SKM-1 treated with dmso at 0.1 percent for 144 hours (cell line): ENCODE results near the gene SART3.

ENCODE experiments used
- DNase-seq: peaks from one replicate; lab custom pipeline; 2025; ENCODE audit not compliant: unreplicated experiment; lab: John Stamatoyannopoulos, UW

SART3 gene

GRCh38 chr12:108527166-108527496, 33.8 kb downstream of the SART3 start:
- no peak for DNase-seq

DNA sequence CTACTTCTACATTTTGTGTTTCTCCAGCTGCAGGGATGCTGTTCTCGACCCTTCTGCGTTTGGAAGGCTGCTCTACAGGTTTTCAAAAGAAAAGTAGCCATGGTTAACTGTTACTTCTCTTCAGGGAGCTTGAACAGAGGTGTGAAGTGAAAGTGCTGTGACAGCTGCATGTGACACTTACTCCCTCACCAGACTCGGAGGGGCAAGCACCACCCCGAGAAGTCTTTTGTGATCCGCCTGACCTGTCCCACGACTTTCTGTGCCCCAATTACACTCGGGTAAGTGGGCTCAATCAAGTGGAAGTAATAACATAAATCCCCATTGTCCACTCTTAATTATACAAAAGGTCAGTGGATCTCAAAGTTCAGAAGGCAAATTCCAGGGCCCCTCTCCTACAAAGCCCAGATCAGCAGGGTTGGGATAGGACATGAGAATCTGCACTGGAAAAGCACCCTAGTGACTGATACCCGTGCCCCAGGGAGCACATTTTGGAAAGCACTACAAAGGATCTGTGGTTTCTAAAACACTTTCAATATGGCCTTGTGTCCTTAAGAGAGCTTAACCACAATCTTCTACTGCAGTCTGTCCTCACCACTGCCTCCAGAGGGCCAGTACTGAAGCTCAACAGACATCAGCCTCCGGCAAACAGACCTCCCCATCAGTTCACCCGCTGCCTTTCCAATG, 34.3 kb downstream of the SART3 start:
- DNase-seq: no peak

- DNase-seq: no peak
These were observed 35.3 kb downstream of the SART3 start for GRCh38 chr12:108525681-108526080.

- DNase-seq: no peak
These were observed 37.6 kb downstream of the SART3 start for GRCh38 chr12:108523365-108523764.

DNA sequence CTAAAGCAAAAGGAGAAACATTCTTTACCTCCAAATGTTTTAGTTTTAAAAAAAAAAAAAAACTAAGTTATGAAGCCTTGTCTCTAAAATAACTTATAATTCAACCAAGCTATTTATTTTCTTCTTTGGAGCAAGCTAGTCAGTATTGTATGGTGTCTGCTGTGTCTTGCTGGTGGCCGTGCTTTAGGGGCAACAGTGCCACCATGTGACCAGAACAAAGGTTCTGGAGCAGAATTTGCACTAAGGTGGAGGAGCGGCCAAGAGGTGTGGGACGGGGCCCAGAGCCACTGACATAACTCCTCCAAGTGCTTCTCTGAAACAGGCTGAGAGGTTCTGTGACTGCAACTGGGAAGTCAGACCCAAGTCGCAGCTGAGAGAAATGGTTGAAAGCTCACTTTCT, 41.4 kb downstream of the SART3 start:
- DNase-seq: no peak

DNA sequence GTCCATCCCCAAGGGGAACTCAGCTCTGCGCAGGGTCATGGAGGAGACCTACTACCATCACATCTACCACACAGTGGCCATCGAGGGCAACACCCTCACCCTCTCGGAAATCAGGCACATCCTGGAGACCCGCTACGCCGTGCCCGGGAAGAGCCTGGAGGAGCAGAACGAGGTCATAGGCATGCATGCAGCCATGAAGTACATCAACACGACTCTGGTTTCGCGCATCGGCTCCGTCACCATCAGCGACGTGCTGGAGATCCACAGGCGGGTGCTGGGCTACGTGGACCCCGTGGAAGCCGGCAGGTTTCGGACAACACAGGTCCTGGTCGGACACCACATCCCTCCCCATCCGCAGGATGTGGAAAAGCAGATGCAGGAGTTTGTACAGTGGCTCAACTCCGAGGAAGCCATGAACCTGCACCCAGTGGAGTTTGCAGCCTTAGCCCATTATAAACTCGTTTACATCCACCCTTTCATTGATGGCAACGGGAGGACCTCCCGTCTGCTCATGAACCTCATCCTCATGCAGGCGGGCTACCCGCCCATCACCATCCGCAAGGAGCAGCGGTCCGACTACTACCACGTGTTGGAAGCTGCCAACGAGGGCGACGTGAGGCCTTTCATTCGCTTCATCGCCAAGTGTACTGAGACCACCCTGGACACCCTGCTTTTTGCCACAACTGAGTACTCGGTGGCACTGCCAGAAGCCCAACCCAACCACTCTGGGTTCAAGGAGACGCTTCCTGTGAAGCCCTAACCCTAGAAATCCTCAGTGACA, 42.1 kb downstream of the SART3 start:
- DNase-seq: no peak

- DNase-seq: no peak
These were observed 42.8 kb downstream of the SART3 start for GRCh38 chr12:108518101-108518715.

- no peak for DNase-seq
These were observed 43.5 kb downstream of the SART3 start for GRCh38 chr12:108517288-108518100.

DNA sequence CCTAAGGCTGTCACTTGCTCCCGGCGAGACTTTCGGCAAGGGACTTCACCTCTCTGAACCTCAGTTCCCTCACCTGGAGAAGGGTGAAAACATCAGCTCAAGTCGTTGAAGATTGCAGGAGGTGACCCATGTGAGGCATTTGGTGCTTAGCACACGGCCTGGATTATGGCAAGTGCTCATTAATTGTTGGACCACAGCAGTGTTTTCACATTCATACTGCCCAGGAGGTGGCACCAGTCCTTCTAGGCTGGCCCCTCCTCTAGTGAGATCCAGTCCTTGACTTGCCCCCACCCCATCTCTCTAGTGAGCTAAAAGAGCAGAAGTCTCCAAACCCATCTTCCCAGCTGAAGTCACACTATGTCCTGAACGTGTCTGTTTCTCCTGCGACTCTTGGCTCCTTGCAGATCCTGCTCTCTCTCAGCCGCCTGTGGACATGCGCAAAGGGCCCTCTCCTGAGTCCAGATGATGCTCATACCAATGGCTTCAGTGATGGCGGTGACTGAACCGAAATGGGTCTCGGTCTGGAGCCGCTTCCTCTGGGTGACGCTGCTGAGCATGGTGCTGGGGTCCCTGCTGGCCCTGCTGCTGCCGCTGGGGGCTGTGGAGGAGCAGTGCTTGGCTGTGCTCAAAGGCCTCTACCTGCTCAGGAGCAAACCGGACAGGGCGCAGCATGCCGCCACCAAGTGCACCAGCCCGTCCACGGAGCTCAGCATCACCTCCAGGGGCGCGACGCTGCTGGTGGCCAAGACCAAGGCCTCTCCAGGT, 44.3 kb downstream of the SART3 start:
- DNase-seq: no peak

DNA sequence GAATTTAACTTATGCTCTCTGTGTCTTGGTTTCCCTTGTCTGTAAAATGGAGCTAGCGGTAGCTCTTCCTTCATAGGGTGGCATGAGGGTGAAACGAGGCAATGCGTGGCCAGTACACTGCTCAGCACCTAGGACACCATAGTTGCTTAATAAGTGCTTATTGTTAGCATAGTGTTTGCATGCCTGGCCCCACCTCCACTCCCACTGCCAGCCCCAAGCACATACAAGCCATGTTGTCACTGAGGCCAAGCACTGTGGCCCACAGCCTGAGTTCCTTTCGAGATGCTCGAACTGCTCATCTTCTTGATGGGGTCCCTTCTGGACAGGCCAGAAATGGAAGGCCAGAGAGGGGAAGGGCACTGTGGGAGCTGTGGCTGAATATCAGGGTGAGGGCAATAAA, 45.1 kb downstream of the SART3 start:
- no peak for DNase-seq

DNA sequence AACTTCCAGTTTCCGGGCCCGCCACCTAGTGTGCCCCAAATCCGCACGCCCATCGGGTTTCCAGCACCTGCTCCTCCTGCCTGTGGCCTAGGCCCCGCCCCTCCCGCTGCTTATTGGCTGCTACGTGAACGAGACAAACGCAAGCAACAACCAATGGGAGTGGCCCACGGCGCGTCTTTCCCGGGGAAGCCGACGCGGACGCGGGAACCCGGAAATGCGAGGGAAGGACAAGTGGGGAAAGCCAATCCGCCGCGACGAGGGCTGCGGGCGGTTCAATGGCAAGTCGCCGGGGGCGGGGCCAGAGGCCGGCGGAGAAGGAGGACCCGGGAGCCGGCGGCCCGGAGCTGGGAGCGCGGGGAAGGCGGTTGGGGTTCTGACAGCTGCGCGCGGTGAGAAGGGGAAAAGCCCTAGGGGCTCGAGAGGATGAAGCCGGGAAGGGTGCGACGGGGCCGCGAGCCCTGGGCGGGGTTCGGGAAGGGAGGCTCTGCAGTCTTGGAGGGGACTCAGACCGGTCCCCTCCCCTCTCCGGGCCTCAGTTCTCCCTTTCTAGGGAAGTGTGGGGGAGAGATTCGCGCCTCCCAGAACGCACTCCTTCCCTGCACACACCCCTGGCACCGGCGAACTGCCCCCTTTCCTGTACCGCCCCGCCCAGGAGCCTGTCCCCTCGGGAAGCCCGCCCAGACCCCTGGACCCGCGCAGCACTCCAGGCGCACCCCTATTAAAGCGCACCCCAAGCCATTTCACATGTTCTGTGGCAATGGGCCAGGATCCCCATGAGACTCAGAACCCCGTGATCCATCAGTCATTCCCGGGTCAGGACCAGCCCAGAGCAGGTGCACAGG, 45.8 kb downstream of the SART3 start, which contains the start of gene FICD:
TSS of gene FICD (plus strand) at position 305 of the 842 bp plus-strand sequence. CDS start 1,696 bp downstream, outside the sequence.
- DNase-seq: peak; percentile 75

DNA sequence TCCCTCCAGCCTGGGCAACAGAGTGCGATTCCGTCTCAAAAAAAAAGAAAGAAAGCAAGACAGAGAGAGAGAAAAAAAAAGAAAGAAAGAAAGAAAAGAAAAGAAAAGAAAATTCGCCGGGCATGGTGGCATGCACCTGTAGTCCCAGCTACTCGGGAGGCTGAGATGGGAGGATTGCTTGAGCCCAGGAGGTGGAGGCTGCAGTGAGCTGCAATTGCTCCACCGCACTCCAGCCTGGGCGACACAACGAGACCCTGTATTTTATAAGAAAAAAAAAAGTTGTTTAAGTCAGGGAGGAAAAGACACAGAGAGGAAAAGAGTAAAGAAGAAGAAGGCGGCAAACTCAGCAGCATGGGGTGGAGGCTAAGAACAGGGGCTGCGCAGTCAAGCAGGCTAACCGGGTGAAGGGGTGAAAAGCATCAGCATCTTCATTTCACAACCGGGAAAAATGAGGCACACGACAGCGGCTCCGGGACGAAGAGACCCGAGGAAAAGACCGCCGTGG, 46.5 kb downstream of the SART3 start:
- no peak for DNase-seq

- DNase-seq: no peak
These were observed 49.1 kb downstream of the SART3 start for GRCh38 chr12:108511633-108512540.

- DNase-seq: no peak
These were observed 50.1 kb downstream of the SART3 start for GRCh38 chr12:108510836-108511235.

DNA sequence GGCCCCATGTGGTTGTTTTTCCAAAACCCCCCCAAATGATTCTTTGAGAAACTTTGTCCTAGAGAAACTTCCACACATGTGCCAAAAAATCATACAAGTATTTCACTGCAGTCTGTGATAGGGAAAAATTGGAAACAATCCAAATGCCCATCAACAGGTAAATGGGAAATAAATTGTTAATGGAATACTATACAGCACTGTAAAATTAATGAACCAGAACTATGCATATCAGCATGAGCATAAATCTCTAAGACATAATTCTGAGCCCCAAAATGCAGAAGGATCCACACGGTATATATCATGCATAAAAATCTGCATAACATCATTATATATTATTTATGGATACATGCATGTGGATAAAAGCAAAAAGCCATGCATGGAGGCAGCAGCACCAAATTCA, 51.2 kb downstream of the SART3 start:
- no peak for DNase-seq

DNA sequence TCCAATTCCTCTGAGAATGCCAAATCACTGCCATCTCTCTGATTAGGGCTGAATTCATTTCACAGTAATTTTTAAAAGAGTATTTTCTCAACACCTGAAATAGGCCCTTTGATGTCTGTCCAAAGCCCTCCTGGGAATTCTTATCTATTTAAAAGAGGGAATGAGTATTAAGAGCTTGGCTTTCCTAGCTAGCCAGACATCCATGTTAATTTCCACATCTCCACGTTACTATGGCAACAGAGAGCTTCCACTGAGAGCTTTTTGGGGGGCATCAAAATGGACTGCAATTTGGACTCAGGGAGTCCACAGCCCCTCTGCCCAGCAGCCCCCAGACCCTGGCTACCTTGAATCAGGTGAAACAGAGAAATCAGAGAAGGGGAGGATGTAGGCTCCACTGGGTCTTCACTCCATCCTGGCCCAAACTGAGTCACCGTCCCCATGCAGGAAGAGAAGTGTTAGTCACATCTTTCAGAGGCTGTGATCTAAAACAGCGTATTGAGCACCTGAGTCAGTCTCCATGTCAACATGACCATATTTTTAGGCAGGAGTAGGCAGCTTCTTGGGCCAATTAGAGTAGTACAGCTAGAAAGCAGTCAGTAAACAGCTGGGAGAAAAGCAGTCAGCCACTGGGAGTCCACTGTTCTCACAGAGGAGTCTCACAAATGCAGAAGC, 52.9 kb downstream of the SART3 start:
- DNase-seq: no peak

- no peak for DNase-seq
These were observed 55.8 kb downstream of the SART3 start for GRCh38 chr12:108505129-108505528.

DNA sequence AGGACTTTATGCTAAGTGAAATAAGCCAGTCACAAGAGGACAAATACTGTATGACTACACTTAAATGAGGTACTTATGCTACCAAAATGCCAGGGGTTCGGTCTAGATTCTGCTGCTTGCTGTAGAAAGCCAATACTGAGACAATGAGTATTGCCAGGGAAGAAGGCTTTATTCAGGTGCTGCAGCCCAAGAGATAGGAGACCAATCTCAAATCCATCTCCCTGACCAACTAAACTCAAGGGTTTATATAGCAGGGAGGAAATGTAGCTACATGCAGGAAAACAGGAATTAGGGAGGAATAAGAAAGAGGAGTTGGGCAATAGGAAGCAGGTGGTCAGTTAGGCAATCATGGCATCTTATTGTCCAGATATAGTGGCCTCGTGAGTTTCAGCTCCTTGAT, 58.1 kb downstream of the SART3 start:
- DNase-seq: no peak
